ENCODE measurements around the gene IKZF5.

The IKZF5 gene

GRCh38 chr10:123019264-123019663 lies 10.7 kb upstream of the IKZF5 start:
- Histone ChIP-seq H3K27ac (no peak overlapping the region), H3K27me3 (replicated peaks) (no peaks in the 10 kb centered on the region), H3K36me3 (replicated peaks) (no peaks in the 10 kb centered on the region), H3K4me3 (ENCODE audit: low read depth, low read length) (no peak overlapping the region)
- TF ChIP-seq, protein P1, sequence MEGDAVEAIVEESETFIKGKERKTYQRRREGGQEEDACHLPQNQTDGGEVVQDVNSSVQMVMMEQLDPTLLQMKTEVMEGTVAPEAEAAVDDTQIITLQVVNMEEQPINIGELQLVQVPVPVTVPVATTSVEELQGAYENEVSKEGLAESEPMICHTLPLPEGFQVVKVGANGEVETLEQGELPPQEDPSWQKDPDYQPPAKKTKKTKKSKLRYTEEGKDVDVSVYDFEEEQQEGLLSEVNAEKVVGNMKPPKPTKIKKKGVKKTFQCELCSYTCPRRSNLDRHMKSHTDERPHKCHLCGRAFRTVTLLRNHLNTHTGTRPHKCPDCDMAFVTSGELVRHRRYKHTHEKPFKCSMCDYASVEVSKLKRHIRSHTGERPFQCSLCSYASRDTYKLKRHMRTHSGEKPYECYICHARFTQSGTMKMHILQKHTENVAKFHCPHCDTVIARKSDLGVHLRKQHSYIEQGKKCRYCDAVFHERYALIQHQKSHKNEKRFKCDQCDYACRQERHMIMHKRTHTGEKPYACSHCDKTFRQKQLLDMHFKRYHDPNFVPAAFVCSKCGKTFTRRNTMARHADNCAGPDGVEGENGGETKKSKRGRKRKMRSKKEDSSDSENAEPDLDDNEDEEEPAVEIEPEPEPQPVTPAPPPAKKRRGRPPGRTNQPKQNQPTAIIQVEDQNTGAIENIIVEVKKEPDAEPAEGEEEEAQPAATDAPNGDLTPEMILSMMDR (IDR thresholded peaks at IDR 0.05; ENCODE audit: low read depth, low read length, missing control alignments): no peak
- in situ Hi-C loops (cut with HindIII; ENCODE audit: low pct_ligation_motif_present, low sequenced_read_pairs): no loop called here
- no peak for DNase-seq

DNA sequence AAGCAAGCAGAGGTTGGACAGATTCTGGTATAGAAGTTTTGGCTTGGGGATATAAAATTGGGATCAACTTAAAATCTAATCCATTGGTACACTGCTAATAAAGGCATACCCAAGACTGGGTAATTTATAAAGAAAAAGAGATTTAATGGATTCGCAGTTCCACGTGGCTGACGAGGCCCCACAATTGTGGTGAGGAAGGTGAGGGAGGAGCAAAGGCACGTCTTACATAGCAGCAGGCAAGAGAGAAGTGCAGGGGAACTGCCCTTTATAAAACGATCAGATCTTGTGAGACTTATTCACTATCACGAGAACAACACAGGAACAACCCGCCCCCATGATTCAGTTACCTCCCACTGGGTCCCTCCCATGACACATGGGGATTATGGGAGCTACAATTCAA lies 9.9 kb upstream of the IKZF5 start:
- H3K36me3 ChIP-seq (replicated peaks): no peaks in the 10 kb centered on the region
- no peaks in the 10 kb centered on the region for H3K27me3 ChIP-seq (replicated peaks)
- TF ChIP-seq, protein P1 (IDR thresholded peaks at IDR 0.05; ENCODE audit: low read depth, low read length, missing control alignments): no peak
- H3K4me3 ChIP-seq (ENCODE audit: low read depth, low read length): no peak overlapping the region
- in situ Hi-C loops (cut with HindIII; ENCODE audit: low pct_ligation_motif_present, low sequenced_read_pairs): no loop called here
- no peak for DNase-seq
- H3K27ac ChIP-seq: no peak overlapping the region

DNA sequence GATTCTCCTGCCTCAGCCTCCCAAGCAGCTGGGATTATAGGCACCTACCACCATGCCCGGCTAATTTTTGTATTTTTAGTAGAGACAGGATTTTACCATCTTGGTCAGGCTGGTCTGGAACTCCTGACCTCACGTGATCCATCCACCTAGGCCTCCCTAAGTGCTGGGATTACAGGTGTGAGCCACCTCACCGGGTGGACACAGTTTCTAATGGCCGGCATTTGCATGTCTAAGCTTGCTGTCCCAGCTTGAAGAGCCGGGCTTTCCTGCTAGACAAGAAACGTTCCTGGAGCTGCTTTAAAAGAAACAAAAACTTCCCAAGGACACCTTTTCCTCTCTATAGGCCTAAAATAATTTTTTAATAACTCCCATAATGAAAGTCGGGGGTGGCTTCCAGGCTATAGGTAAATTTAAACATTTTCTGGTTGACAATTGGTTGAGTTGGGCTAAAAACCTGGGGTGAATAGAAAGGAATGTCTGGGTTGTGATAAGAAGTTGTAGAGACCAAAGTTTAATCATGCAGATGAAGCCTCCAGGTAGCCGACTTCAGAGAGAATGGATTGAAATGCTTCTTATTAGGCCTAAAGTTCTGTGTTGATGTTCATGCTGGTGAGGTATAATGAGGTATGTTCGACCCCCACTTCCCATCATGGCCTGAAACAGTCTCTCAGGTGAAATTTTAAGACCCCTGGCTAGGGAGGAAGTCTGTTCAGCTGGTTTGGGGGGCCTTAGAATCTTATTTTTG lies 9.0 kb upstream of the IKZF5 start:
- H3K36me3 ChIP-seq (replicated peaks): no peaks in the 10 kb centered on the region
- DNase-seq: no peak
- no peaks in the 10 kb centered on the region for H3K27me3 ChIP-seq (replicated peaks)
- H3K4me3 ChIP-seq (ENCODE audit: low read depth, low read length): no peak overlapping the region
- in situ Hi-C loops (cut with HindIII; ENCODE audit: low pct_ligation_motif_present, low sequenced_read_pairs): no loop called here
- H3K27ac ChIP-seq: no peak overlapping the region
- TF ChIP-seq, protein P1 (IDR thresholded peaks at IDR 0.05; ENCODE audit: low read depth, low read length, missing control alignments): no peak

DNA sequence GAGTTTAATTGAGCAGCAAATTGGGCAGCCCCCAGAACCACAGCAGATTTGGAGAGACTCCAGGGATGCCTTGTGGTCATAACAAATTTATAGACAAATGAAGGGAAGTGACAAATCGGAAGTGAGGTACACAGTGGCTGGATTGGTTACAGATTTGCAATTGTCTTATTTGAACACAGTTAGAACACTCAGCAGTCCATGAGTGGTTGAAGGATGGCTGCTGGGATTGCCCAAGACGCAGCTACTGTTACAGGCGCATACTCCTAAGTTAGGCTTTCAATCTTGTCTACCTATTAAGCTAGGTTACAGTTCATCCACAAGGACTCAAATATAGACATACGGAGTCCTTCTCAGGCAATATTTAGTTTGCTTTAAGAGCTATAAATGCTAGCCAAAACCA lies 7.6 kb upstream of the IKZF5 start:
- Histone ChIP-seq H3K27ac (no peak overlapping the region), H3K4me3 (ENCODE audit: low read depth, low read length) (no peak overlapping the region), H3K27me3 (replicated peaks) (no peaks in the 10 kb centered on the region), H3K36me3 (replicated peaks) (no peaks in the 10 kb centered on the region)
- TF ChIP-seq, protein P1 (IDR thresholded peaks at IDR 0.05; ENCODE audit: low read depth, low read length, missing control alignments): no peak
- DNase-seq: no peak
- in situ Hi-C loops (cut with HindIII; ENCODE audit: low pct_ligation_motif_present, low sequenced_read_pairs): no loop called here

DNA sequence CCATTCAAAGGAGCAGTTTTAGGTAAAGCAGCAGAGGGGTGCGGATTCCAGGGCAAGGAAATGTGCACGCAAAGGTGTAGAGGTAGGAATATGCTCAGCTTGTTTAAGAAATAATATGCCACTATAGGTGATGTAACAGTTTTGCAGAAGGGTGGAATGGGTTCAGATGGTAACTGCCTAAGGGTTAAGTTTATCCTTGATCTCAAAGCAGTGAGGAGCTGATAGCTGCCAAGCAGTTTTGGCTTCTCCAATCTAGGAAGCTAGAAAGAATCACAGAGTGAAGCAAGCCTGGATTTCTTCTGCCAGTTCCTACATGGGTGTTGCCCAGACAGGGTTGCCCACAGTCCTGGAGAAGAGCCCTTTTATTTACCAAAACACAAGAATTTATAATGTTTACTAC lies 6.2 kb upstream of the IKZF5 start:
- DNase-seq: no peak
- in situ Hi-C loops (cut with HindIII; ENCODE audit: low pct_ligation_motif_present, low sequenced_read_pairs): no loop called here
- Histone ChIP-seq H3K36me3 (replicated peaks) (no peaks in the 10 kb centered on the region), H3K27me3 (replicated peaks) (no peaks in the 10 kb centered on the region), H3K27ac (no peak overlapping the region), H3K4me3 (ENCODE audit: low read depth, low read length) (no peak overlapping the region)
- TF ChIP-seq, protein P1 (IDR thresholded peaks at IDR 0.05; ENCODE audit: low read depth, low read length, missing control alignments): no peak
